GM19455 (cell line): ENCODE measurements around the gene OPN4.

ENCODE experiments used
- ATAC-seq: cut with Tn5 transposase; IDR thresholded peaks from one replicate; pipeline ENCODE4 v1.9.1; 2021; ENCODE audit not compliant: unreplicated experiment

OPN4 gene

DNA sequence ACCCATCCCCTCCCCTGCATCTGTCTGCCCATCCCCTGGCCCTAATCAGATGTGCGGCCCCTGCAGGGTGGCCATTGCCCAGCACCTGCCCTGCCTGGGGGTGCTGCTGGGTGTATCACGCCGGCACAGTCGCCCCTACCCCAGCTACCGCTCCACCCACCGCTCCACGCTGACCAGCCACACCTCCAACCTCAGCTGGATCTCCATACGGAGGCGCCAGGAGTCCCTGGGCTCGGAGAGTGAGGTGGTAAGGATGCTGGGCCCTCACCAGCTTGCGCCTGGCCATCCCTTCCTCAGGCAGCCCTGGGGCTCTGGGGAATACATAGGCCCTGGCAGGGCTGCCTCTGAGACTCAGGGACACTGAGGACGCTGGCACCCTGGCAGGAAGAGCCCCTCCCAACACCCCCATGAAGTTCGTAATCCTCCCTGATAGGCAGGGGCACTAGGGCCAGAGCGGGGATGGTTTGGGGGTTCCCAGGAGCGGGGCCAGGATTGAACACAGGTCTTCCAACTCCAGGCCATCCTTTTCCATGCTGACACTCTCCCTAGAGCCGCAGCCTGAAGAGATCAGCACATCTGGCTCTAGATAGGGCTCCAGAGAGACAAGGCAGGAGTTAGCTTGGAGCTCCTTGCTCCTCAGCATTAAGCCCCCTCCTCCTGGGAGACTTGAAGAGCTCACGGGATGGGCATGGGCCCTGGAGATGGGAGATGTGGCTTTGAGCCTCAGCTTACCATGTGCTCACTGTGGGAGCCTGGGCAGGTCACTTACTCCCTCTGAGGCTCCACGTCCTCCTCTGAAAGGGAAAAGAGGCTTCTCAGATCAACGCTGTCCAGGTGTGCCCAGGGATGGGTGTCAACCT, 8.1 kb downstream of the OPN4 start:
- ATAC-seq = no peak

DNA sequence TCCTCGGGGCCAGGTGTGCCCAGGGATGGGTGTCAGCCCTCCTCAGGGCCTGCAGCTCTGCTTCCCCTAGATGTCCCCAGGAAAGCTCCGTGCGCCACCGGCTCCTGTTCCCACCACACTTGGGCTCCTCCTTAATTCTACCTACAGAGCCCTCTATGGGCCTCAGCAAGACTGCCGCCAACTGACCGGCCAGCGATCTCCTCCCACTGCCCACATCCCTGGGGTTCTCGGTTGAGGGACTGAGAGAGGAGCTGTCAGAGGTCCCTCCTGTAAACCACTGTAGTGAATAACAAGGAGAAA, 8.6 kb downstream of the OPN4 start:
- no peak for ATAC-seq

DNA sequence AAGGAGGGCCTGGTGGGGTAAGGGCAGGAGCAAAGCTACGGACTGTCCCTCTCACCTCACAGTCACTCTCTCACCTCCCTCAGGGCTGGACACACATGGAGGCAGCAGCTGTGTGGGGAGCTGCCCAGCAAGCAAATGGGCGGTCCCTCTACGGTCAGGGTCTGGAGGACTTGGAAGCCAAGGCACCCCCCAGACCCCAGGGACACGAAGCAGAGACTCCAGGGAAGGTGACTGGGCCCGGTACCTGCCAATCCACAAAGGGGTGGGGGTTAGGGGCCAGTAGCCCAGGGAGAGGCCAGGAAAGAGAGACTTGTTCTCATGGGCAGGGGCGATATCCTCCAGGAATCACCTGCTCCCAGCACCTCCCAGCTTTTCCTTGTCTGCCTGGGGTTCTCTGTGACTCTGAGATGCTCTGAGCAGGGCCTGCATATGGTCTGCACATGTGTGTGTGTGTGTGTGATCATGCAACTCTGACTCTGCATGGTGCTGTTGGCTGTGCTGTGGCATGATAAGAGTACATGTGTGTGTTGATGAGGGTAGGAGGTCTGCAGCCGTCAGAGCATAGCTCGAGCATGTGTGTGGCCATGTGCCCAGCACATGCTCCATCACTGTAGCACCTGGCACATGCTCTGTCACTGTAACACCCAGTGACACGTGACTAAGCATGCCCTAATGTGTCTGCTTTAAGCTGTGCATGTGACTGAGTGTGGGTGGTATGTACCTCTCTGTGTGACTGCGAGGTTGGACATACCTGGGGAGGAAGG, 9.4 kb downstream of the OPN4 start:
- no peak for ATAC-seq

GRCh38 chr10:86664341-86665217, 10.2 kb downstream of the OPN4 start:
- ATAC-seq = no peak

- no peak for ATAC-seq
These were observed 10.9 kb downstream of the OPN4 start for GRCh38 chr10:86665218-86665607.

DNA sequence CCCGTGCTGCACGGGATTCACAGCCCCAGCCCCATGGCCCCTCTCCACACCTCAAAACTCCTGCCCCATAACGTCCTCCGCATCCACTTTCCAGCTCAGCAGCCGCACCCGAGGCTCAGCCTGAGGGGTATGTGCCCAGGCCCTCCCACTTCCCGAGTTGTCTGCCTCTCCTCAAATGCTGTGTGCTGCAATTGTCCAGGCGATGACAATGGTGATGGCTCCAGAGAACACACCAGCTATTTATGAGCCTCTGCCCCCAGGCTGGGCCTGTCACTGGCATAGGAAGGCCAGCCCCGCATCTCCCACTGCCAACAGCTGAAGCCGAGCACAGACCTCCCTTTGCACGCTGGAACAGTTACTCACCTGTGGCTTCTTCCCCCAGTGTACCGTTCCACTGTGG, 11.5 kb downstream of the OPN4 start:
- no peak for ATAC-seq

- no peak for ATAC-seq
These were observed 12.2 kb downstream of the OPN4 start for GRCh38 chr10:86666538-86666937.

DNA sequence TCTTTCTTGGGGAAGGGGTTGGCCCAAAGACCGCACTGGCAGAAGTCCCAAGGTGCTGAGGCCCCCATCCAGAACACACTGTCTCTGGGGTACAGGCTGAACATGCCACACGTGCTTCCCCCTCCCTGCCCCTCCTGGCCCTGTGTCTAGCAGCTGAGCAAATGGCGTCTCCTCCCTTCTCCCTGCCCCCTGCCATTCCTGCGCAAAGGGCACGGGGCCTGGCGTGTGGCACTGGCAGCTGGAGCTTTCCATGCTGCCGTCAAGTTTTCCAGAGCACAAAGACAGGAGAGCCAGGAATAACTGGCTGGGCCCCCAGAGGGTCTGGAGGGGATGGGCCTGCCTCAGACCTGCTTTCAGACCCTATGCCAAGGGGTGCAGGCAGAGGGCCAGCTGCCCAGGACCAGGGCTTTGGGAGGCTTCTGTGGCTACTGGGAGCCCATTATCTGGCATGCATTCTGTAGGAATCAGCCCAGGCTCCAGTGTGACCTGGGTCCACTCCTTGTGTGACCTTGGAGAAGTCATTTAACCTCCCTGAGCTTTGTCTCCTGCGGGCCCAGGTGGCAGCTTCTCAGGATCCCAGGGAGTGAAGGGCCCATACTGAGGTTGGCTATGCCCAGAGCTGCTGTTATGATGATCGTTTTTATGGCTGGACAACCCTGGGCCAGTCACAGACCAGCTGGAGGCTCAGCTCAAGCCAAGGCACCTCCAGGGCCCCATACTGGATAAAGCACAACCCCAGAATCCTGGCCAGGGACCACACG, 13.3 kb downstream of the OPN4 start:
- ATAC-seq = no peak

DNA sequence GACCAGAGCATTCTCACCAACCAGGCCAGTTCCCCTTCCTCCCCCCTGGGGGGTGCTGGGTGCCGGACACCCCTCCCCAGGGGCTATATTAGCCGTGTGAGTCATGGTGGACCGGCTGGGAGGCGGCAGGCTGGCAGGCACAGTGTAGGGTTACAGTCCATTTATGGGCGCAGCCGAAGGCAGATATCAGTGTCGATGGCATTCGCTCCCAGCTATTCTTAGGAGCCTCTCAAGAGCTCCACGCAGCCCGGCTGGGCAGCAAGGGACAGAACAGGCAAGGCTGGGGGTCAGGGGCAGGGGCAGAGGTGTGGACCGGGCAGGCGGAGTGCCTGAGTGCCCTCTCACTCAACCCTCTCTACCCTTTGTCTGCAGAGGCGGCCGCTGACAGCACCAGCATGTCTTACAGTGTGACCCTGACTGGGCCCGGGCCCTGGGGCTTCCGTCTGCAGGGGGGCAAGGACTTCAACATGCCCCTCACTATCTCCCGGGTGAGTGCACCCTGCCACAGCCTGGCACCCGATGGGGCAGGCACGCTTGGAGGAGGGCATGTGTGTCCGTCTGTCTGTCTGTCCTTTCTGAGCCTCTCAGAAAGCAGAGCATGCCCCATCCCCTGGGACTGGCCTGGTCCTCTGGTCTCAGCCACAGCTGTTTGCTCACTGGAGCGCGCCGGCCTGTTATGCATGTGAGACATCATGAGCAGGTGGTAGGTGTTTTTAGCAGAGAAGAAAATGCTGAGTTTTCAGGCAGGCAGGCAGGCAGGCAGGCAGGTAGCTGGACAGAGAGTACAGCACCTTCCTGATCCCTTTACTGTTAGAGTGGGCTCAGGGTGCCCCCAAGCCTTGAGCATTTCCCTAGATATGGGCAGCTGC, 14.2 kb downstream of the OPN4 start, which contains the start of gene LDB3:
TSS of gene LDB3 (plus strand) at position 215 of the 869 bp plus-strand sequence. CDS start at position 396, 181 bp downstream.
- no peak for ATAC-seq

- no peak for ATAC-seq
These were observed 16.0 kb downstream of the OPN4 start for GRCh38 chr10:86670290-86670811.

GRCh38 chr10:86670876-86671275, 16.5 kb downstream of the OPN4 start:
- no peak for ATAC-seq

- no peak for ATAC-seq
These were observed 17.1 kb downstream of the OPN4 start for GRCh38 chr10:86671419-86671818.

DNA sequence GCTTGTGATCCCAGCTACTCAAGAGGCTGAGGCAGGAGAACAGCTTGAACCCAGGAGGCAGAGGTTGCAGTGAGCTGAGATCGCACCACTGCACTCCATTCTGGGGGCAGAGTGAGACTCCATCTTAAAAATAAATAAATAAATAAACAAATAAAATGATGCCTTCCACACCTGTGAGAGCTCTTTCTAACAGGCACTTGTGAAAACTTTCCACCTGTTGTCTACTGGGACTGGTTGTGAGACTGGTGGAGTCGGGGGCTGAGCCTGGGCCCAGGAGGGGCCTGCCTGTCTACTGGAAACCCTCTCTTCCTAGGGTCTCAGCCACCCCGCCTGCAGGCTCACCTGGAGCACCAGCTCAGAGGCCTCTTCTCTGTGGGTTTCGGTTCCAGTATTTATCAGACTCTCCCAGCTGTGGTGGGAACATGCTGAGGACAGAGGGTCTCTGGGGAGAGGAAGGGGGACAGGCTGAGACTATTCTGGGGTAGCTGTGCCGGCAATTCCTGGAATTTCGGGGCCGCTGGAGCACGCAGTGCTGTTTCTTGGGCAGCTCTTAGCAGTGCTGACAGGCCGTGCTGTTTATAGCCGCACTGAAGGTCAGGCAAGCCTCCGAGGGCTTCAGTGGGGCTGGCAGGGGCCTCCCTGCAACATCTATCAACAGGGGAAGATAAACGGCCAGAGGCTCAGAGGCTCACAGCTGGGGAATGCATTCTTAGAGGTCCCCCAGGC, 17.8 kb downstream of the OPN4 start:
- no peak for ATAC-seq

DNA sequence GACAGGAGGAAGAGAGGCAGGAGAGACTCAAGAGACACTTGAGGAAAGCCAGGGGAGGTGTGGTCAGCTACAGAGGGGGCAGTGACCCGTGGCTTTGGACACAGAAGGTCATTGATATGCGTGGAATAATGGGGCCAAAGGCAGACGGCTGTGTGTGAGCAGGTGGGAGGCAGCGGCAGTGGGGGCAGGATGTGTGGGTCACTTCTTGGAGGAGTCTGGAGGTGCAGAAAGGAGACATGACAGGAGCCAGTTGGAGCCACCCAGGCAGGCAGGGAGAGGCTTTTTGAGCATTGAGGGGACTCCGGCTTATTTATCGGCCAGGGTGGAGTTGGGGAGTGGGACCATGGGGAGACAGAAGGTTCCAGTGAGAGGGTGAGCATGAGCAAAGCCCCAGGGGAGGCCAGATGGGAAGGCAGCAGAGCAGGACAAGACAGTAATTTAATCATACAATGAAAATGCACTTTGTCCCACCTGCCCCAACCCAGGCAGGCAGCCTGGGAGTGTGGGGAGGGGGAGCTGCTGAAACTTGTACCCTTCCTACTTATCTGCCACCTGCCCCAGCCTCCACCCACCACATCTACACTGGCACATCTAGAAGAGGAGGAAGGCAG, 19.0 kb downstream of the OPN4 start:
- no peak for ATAC-seq

DNA sequence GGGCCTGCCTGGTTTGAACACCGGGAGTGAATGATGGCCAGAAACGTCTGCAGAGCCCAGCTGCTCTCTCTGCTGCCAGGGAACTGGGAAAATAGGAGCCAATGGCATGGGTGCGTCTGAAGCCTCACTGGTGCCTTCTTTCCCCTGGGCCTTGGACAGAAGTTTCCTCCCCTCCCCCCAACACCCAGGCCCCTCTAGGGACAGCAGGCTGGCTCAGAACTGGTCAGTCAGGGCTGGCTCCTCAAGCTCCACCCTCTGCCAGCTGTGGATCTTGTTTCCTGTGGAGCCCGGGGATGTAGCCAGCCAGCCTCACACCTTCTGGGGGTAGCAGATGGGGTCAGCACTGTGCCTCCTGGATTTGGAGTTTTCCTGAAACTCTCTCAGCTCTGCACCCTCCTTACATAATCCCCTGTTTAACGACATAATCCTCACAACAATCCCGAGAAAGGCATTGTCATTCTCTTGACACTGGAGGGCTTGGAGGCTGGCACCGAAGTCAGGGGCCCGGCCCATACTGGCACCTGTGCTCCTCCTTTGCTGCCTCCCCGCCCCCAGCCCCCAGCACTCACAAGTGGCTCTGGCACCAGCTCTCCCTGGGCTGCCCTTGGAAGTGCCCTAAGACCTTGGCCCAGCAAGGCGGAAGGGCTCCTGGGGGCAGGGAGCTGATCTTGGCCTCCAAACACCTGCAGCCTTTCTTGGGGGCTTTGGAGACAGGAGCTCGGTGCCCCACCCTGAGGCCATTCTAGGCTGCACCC, 19.7 kb downstream of the OPN4 start:
- no peak for ATAC-seq

- no peak for ATAC-seq
These were observed 20.6 kb downstream of the OPN4 start for GRCh38 chr10:86674912-86675311.

DNA sequence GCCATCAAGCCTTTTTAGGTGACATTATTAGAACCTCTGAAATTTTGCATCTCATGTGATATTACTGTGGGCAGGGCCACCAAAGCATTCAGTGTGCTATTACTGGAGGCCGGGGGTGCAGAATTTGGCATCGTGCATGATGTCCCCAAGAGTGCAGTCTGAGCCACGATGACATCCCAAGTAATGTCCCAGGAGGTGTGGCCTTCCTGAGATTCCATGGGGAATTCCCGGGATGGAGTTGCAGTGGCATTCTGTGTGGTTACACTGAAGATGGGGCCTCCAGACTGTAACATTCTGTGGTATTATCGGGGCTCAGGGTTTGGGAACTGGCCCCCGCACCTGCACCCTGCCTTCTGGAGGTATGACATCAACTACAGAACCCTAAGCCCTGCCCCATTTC, 23.0 kb downstream of the OPN4 start:
- ATAC-seq = no peak
